ENCODE measurements around the gene HSD3B2.
"Not testable (repeated sequence)": the region's sequence is repeated elsewhere in the genome, so short reads cannot be mapped to it uniquely, and the experiment has no call there.

HSD3B2 gene

DNA sequence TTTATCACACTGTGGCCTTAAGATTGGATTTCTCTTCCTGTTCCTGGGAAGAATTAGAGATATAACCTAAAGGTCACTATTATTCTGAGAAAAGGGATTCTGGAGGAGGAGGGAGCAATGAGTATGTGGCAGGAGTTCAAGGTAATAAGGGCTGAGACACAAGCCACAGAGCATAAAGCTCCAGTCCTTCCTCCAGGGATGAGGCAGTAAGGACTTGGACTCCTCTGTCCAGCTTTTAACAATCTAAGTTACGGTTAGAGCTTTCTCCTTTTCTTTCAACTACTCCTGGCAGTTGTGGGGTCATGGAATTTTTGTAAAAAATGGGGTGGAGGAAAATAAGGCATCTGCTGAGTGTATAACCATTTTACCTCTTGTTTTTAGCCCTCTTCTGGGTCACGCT lies at the start of gene HSD3B2:
TSS of gene HSD3B2 (plus strand) at position 201 of the 400 bp plus-strand sequence. CDS start 270 bp downstream, outside the sequence.
- no peak for DNase-seq

- no peak for DNase-seq
Observed at GRCh38 chr1:119366424-119366823, 48.5 kb upstream of the HSD3B2 start.

- peak; percentile 29 for DNase-seq
Observed at GRCh38 chr1:119367432-119368124, 47.4 kb upstream of the HSD3B2 start.

DNA sequence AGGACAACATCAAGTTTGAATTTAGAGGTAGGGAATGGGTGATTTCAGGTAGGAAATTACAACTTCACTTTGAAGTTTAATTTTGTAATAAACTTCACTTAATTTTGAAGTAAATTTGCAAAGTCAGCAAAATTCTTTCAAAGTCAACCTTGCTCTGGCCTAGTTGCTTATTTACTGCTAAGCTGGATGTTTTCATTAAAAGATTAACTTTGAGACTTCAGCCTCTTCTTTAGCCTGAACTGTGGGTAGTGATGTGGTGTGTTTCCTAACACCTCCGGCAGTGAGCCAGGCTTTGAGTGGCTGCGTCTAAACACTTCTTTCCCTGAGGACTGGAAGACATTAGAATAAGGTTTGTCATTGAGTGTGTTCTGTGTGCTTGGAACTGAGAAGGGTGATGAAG lies 46.4 kb upstream of the HSD3B2 start, which contains the start of gene HAO2:
TSS of gene HAO2 (plus strand) at position 232 of the 400 bp plus-strand sequence. CDS start 12,301 bp downstream, outside the sequence.
- DNase-seq: no peak

DNA sequence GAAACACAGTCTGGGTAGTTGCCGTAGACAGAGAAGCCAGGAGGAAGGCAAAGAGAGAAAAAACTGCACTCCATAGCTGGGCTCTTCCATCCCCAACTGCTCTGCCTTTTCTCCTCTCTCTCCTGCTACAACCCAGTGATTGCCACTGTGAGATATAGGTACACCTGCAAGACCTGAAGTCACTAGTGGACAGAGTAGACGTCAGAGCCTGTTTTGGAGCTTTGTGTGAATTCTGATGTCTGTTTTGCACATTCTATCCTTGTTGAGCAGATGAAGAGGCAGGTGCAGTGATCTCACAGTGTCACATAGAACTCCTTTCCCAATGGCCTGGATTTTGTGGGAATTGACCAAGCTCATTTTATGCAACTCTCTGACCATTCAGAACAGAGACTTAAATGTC lies 44.2 kb upstream of the HSD3B2 start:
- no peak for DNase-seq

GRCh38 chr1:119371815-119372214 lies 43.1 kb upstream of the HSD3B2 start:
- DNase-seq: no peak

- peak; percentile 65 for DNase-seq
Observed at GRCh38 chr1:119372503-119373086, 42.4 kb upstream of the HSD3B2 start.

GRCh38 chr1:119373465-119373864 lies 41.5 kb upstream of the HSD3B2 start:
- no peak for DNase-seq

DNA sequence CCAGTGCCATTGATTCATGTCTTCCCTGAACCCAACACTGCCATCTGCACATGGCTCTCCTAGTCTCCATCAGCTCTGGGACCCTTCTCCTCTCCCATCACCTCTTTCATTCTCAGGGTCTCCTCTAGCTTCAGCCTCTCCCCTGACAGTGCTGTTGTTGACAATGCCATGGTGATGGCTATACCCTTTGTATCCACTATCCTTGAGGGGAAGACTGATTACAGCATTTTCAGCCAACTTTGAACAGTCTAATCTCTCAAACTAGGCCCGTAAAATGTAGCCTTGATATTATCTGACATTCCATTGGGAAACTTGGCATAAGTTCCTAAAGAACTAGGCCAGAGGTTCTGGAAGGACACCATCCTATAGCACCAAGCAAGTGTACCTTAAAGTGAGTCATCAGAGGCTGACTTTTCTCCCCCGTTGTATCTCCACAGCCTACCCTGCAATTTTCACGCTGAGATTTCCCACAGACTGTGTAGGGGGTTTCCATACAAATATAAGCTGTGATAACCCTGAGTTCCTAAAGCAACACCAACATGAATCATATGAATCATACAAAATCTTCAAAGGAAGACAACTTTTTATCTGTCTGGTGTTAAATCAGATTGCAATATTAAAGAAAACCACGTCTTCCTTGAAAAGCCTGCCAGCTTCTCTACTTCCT lies 40.6 kb upstream of the HSD3B2 start:
- DNase-seq: no peak

DNA sequence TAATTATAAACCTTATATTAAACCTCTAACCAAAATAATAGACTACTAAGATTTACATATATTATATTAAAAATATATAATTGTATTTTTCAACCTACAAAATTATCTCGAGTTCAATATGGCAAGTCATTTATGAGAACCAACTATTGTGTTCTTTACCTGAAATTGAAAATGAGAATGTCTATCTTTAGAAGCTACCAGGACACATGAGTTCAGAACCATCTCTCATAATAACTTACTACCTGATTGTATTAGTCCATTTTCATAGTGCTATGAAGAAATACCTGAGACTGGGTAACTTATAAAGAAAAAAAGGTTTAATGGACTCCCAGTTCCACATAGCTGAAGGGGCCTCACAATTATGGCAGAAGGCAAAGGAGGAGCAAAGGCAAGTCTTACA lies 39.6 kb upstream of the HSD3B2 start:
- DNase-seq: no peak

DNA sequence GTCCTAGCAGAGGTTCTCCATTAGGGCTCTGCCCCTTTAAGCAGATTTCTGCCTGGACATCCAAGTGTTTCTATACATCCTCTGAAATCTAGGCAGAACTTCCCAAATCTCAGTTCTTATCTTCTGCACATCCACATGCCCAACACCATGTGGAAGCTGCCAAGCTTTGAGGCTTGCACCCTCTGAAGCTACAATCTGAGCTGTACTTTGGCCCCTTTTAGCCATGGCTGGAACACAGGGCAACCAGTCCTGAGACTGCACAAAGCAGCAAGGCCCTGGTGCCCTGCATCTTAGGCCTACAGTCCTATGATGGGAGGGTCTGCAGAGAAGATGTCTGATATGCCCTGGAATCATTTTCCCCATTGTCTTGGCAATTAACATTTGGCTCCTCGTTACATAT lies 38.4 kb upstream of the HSD3B2 start:
- no peak for DNase-seq

DNA sequence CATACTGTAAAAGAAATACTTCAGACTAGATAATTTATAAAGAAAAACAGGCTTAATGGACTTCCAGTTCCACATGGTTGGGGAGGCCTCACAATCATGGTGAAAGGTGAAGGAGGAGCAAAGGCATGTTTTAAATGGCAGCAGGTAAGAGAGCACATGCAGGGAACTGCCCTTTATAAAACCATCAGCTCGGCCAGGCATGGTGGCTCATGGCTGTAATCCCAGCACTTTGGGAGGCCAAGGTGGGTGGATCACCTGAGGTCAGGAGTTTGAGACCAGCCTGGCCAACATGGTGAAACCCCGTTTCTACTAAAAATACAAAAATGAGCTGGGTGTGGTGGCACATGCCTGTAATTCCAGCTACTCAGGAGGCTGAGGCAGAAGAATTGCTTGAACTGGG lies 37.4 kb upstream of the HSD3B2 start:
- not testable (repeated sequence) for DNase-seq

GRCh38 chr1:119379117-119379516 lies 35.8 kb upstream of the HSD3B2 start:
- DNase-seq: no peak

GRCh38 chr1:119380304-119380703 lies 34.6 kb upstream of the HSD3B2 start:
- no peak for DNase-seq

GRCh38 chr1:119380983-119381662 lies 33.8 kb upstream of the HSD3B2 start:
- no peak for DNase-seq

DNA sequence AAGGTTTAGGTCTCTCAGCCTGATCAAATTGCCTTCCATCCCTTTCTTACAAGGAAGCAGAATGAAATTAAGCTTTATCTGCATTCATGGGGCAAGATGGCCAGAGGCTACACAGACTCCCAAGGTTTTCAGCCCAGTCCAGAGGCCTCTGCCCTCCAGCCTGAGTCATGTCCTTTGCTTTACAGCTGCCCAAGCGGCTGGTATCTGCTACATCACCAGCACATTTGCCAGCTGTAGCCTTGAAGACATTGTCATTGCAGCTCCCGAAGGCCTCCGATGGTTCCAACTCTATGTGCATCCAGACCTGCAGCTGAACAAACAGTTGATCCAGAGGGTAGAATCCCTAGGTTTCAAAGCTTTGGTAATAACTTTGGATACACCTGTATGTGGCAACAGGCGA lies 30.4 kb upstream of the HSD3B2 start:
- no peak for DNase-seq

GRCh38 chr1:119385650-119386049 lies 29.3 kb upstream of the HSD3B2 start:
- DNase-seq: no peak

DNA sequence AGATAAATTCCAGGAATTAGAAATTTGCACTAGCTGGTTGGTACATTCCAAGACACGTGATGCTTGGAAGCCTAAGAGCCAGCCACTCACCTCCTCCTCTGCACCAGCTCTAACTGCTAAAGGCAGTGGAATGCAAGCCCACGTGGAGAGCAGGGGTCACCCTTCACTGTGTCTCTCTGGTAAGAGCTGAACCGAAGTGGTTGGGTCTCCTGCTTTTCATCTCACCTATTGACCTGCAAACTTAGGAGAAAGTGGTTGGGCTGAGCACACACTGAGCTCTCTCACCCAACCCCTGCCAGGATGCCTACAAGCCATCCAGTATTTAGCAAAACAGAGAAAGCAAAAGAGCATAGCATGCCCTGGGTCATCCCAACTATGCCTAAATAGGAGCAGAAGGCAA lies 27.1 kb upstream of the HSD3B2 start:
- no peak for DNase-seq

DNA sequence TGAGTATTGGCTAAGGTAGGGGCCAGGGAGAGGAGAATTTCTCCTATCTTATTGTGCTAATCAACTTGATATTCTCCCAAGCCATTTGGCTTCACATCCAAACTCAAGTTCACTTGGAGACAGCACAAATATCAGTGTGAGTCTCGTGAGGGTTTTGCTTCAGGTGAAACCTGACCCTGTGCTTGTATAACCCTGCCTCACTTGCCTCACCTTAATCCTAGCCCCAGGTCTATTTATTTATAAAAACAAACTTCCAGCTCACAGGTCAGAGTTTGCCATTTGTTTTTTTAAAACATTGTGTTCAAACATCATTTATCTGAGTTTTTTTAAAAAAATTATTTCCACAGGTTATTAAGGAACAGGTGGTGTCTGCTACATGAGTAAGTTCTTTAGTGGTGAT lies 26.5 kb upstream of the HSD3B2 start:
- DNase-seq: no peak

DNA sequence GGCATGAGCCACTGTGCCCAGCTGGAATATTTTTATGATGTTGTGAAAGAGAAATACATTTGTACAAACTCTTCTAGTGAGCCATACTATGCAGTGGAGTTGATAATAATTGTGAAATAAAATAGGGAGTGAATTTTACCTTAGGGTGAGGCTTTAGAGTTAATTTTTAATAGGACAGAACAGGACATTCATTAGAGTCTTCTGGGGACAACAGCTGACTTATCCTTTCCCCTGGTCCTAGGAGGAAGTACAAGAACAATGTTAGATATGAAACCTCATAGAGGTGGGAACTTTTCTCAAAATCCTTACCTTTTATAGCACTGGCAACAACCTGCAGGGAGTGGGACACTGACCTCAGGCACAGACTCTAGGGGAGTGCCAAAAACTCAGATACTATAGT lies 24.4 kb upstream of the HSD3B2 start:
- no peak for DNase-seq

DNA sequence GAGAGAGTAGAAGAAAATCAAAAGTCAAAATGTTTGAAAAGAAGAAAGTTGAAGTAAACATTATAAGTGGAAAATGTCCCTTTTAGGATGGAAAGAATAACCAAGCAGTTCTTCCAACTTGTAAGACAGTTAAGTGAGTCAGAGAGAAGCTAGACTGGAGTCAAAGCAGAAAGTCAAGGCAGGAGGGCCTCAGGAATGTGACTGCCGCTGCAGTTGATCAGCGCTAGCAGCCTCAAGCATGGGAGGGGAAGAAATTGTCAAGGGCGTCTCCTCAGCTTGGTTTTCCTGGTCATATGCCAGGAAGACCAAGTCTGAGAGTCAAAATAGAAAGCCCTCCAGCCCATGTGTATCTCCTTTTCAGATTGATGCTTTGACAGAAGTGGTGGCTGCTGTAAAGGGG lies 23.2 kb upstream of the HSD3B2 start:
- no peak for DNase-seq

DNA sequence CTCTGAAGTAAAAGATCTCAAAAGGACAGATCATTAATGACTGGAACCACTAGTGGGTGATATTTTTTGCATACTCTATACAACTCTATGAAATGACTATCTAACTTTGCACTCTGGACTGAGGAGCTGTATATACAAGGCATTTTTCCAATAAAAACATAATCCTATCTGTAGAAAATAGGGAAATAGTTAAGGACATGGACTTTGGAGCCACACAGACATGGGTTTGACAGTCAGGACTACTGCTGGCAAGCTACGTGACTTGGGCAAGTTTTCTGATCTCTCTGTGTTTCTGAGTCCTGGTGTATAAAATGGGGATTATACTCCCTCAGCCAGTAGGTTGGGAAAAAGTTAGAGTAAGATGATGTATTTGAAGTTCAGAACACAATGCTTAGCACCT lies 20.9 kb upstream of the HSD3B2 start:
- no peak for DNase-seq

DNA sequence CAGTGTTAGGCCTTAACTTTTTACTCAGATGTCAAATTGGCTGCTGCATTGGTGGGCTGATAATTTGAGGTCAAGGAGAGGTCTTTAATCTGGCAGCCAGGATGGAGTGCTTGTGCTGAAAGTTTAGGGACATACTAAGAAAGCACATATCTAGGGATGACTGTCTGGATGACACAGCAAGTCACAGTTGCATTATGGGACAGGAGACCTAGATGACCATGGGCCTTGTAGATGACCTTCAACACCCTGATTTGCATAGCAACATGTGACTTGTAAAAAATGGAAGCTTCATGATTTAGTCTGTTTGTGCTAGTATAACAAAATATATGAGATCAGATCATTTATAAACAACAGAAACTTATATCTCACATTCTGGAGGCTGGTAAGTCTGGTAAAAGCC lies 18.0 kb upstream of the HSD3B2 start:
- DNase-seq: no peak

- DNase-seq: no peak
Observed at GRCh38 chr1:119397986-119398385, 17.0 kb upstream of the HSD3B2 start.
